HepG2 (cell line): ENCODE measurements around the gene ICE2. TPM values are rescaled to one million over a fixed set of nuclear protein-coding genes. Genes with fewer than 3 reads are reported as not detected.
A peak's percentile ranks its signal among the peaks of the same experiment; 100 is the strongest.

Experiments used
- ATAC-seq: fragments of 200-7000 bp; cut with Tn5 transposase; 3 replicates; pipeline ENCODE4 v1.9.1; 2020; ENCODE audit warnings: mild to moderate bottlenecking, moderate library complexity
- BruUV-seq: library from RNA; stranded (reverse); fragments of 400-500 nt; replicated peaks from 2 replicates; lab custom pipeline; 2021; lab: Mats Ljungman, UMichigan
- CTCF ChIA-PET: fragments of 300-600 bp; formaldehyde crosslinking; extraction: SDS; loops from one replicate; lab custom pipeline; 2021; ENCODE audit warnings: low total read pairs, inconsistent platforms, low intra/inter-chr PET ratio; lab: Yijun Ruan, JAX
- POLR2A ChIA-PET: fragments of 350-600 bp; sonication (Branson Sonifier 250); formaldehyde crosslinking; loops from one replicate; lab custom pipeline; 2020; ENCODE audit warnings: antibody characterized with exemption, inconsistent platforms; lab: Yijun Ruan, JAX
- DNase-seq: peaks from one replicate; pipeline ENCODE4 v3.0.0-alpha.2; 2015; ENCODE audit warnings: low spot score
- FAIRE-seq: peaks from 3 replicates; lab custom pipeline; 2011; peaks lifted over from hg19 to GRCh38; lab: Jason Lieb, UNC
- H2AFZ ChIP-seq: one replicate; pipeline ENCODE4 v1.6.1; 2011; ENCODE audit warnings: low read length, inconsistent platforms
- H3K27ac ChIP-seq: fragments of 300-600 bp; 3 replicates; pipeline ENCODE4 v1.8.0; 2011; ENCODE audit warnings: mixed run types, mild to moderate bottlenecking, mixed read lengths, low read length, inconsistent platforms; ENCODE audit not compliant: insufficient read depth; ENCODE audit errors: extremely low read length
- H3K27me3 ChIP-seq, 2 experiments: fragments of 200-600 bp in 1 of 2; 2 replicates in 1 of 2; 3 replicates in 1 of 2; pipeline versions ENCODE4 v1.6.0 to v1.8.0; 2011; ENCODE audit warnings: low read length in 2 of 2, mild to moderate bottlenecking in 2 of 2, moderate library complexity in 2 of 2, inconsistent platforms in 1 of 2; ENCODE audit not compliant: insufficient read depth in 2 of 2, control insufficient read depth in 1 of 2
- H3K36me3 ChIP-seq, 2 experiments: fragments of 200-600 bp in 1 of 2; replicated peaks in 1 of 2; 2 replicates in 1 of 2; 3 replicates in 1 of 2; pipeline versions ENCODE4 v1.5.1 to v1.8.0; 2011; ENCODE audit warnings: low read length in 2 of 2, inconsistent platforms in 1 of 2; ENCODE audit not compliant: insufficient read depth in 2 of 2, control insufficient read depth in 1 of 2
- H3K4me1 ChIP-seq: 2 replicates; pipeline ENCODE4 v1.5.1; 2012; ENCODE audit warnings: low read length, inconsistent platforms; ENCODE audit not compliant: insufficient read depth
- H3K4me2 ChIP-seq: 2 replicates; pipeline ENCODE4 v1.6.0; 2011; ENCODE audit warnings: low read depth, low read length, inconsistent platforms
- H3K4me3 ChIP-seq, 3 experiments: fragments of 200-600 bp in 1 of 3; sonication (generic), shearing (Covaris generic) in 1 of 3; replicated peaks in 1 of 3; 2 replicates each; pipeline ENCODE4 v1.5.1; 2011 to 2016; ENCODE audit warnings: low read length in 3 of 3, inconsistent platforms in 2 of 3, low read depth in 2 of 3, mild to moderate bottlenecking in 2 of 3, control low read depth in 1 of 3, mixed read lengths in 1 of 3; ENCODE audit not compliant: insufficient read depth in 1 of 3
- H3K79me2 ChIP-seq: one replicate; pipeline ENCODE4 v1.6.1; 2011; ENCODE audit warnings: low read length, inconsistent platforms; ENCODE audit not compliant: insufficient read depth
- H3K9ac ChIP-seq: 2 replicates; pipeline ENCODE4 v1.6.0; 2011; ENCODE audit warnings: mild to moderate bottlenecking, low read depth, low read length, inconsistent platforms; ENCODE audit not compliant: insufficient read depth
- H3K9me3 ChIP-seq: 2 replicates; pipeline ENCODE4 v1.5.1; 2012; ENCODE audit warnings: mild to moderate bottlenecking, low read length
- H4K20me1 ChIP-seq: 2 replicates; pipeline ENCODE4 v1.6.0; 2011; ENCODE audit warnings: inconsistent platforms, mild to moderate bottlenecking, low read length, moderate library complexity; ENCODE audit not compliant: insufficient read depth
- ATM ChIP-seq: fragments of 450-650 bp; IDR thresholded peaks from 2 replicates; pipeline ENCODE4 v1.7.1; 2017; ENCODE audit warnings: mild to moderate bottlenecking, borderline replicate concordance
- GATAD2A ChIP-seq: IDR thresholded peaks from 2 replicates; pipeline ENCODE4 v1.6.1; 2016
- MAFF ChIP-seq: IDR thresholded peaks from 2 replicates; pipeline ENCODE4 v1.6.1; 2011; ENCODE audit warnings: low read depth, low read length, improper control_type of control experiment
- MAFK ChIP-seq, 2 experiments: IDR thresholded peaks in 1 of 2; conservative IDR thresholded peaks in 1 of 2; 2 replicates each; pipeline ENCODE4 v1.6.1; 2011; ENCODE audit warnings: improper control_type of control experiment in 2 of 2, low read length in 2 of 2
- ZNF121 ChIP-seq: sonication (generic); formaldehyde crosslinking; IDR thresholded peaks from 2 replicates; pipeline ENCODE4 v1.5.0; 2020; ENCODE audit warnings: mild to moderate bottlenecking, missing genetic modification reagents
- WGBS: methylation state at CpG from one replicate; pipeline ENCODE4 v1.1.6; 2017; ENCODE audit warnings: low lambda C conversion rate; 5-methylcytosine and 5-hydroxymethylcytosine counted together
- in situ Hi-C: cut with HindIII; loops from 2 replicates; pipeline ENCODE4 v1.10.0; 2017; ENCODE audit warnings: low pct_unique_long_range_greater_than_20kb; ENCODE audit not compliant: extremely low pct_ligation_motif_present
- intact Hi-C: fragments of 100-400 bp; cut with micrococcal nuclease; formaldehyde crosslinking; loops from one replicate; pipeline ENCODE4 v1.10.0; 2022; ENCODE audit not compliant: unreplicated experiment
- polyA plus RNA-seq, 8 experiments: library from polyadenylated mRNA; depleted of rRNA in 3 of 8; stranded (reverse) in 7 of 8; unstranded in 1 of 8; fragments of >200 nt; fragmentation: Illumina TruSeq in 4 of 8; extraction: Trizol in 4 of 8; gene quantifications; 2 replicates each; pipeline versions ENCODE4 v1.2.1 to v1.2.3, GENCODE V29; 2011 to 2016; ENCODE audit warnings: low read depth in 4 of 8, missing spikeins in 1 of 8, mixed read lengths in 1 of 8; ENCODE audit not compliant: insufficient read depth in 1 of 8
- total RNA-seq, 5 experiments: library from RNA; depleted of rRNA; stranded (reverse); fragments of >200 nt; fragmentation: Illumina TruSeq; extraction: Trizol; gene quantifications; 2 replicates each; pipeline ENCODE4 v1.2.3, GENCODE V29; 2016; ENCODE audit warnings: low read depth in 1 of 5

Gene ICE2
- total and polyA plus RNA-seq, 2 of the 13 experiments (the other 11 are each of a cell fraction or from before 2014, with no cell fraction given): 24.8 to 26.4 TPM

- POLR2A ChIA-PET: no interaction called here
- CTCF ChIA-PET: no interaction called here
- no peaks in the 10 kb centered on the region for H4K20me1 ChIP-seq
Observed at GRCh38 chr15:60473135-60473534, 5.8 kb downstream of the ICE2 start.

GRCh38 chr15:60471314-60471713 lies 7.6 kb downstream of the ICE2 start:
- in situ Hi-C loops: loop anchor here (25.0 kb wide), 1 partner anchor 784 kb away; the partner anchor contains the start of gene BNIP2
- FAIRE-seq: peak; percentile 8
- no peak overlapping the region for H3K27ac ChIP-seq

More at GRCh38 chr15:60473135-60473534, 5.8 kb downstream of the ICE2 start:
- no TSS peak for BruUV-seq
- Histone ChIP-seq H3K27me3 (no peaks in the 10 kb centered on the region), H3K79me2 (peaks cover 34% of the 10 kb centered on the region), H3K4me2 (no peak overlapping the region), H3K4me3 (no peak overlapping the region), H3K36me3 (peaks cover 0 to 32% of the 10 kb centered on the region in 2 experiments; a peak in 4 of 5 replicates), H3K9me3 (no peaks in the 10 kb centered on the region), H3K9ac (no peak overlapping the region), H3K27ac (no peak overlapping the region), H3K4me1 (peaks cover 42% of the 10 kb centered on the region), H2AFZ (no peak overlapping the region)
- FAIRE-seq (no peak), DNase-seq (no peak), ATAC-seq (no peak)
- 93% methylated on average over 3 of the region's 3 CpGs for WGBS
- intact Hi-C loops (no loop called here), in situ Hi-C loops (loop anchor here (25.0 kb wide), 1 partner anchor 786 kb away; the partner anchor contains the start of gene BNIP2)
- TF ChIP-seq ZNF121 (CRISPR knock-in tag) (peak; percentile 67; the same call in 1 of the 2 replicates), ATM (no peak)
- TF ChIP-seq, all 625 proteins: peak for 1

More at GRCh38 chr15:60471314-60471713, 7.6 kb downstream of the ICE2 start:
- no TSS peak for BruUV-seq
- intact Hi-C loops: no loop called here
- Histone ChIP-seq H2AFZ (no peak overlapping the region), H3K27me3 (no peaks in the 10 kb centered on the region), H3K79me2 (peaks cover 16% of the 10 kb centered on the region), H3K9ac (no peak overlapping the region), H3K36me3 (peaks cover 0 to 40% of the 10 kb centered on the region in 2 experiments; a peak in 4 of 5 replicates), H3K4me2 (no peak overlapping the region), H3K9me3 (no peaks in the 10 kb centered on the region), H3K4me3 (no peak overlapping the region), H4K20me1 (no peaks in the 10 kb centered on the region), H3K4me1 (peaks cover 26% of the 10 kb centered on the region)
- WGBS: 94% methylated on average over 4 of the region's 4 CpGs
- ChIA-PET POLR2A (no interaction called here), CTCF (no interaction called here)
- no peak for TF ChIP-seq GATAD2A (CRISPR knock-in tag)
- peak; percentile 34 to 60; a peak in 2 of 4 replicates for TF ChIP-seq MAFK (conservative IDR thresholded peaks at IDR 0.05 in 1 of 2, IDR thresholded peaks at IDR 0.05 in 1 of 2; ENCODE audit: low read length in 2 of 2)
- TF ChIP-seq MAFF: peak; percentile 44; the same call in 1 of the 2 replicates
- no peak for ATAC-seq
- no peak for DNase-seq
